HG03378 (cell line): ENCODE results near the gene NGF.

Source experiments
- ATAC-seq: cut with Tn5 transposase; IDR thresholded peaks from one replicate; pipeline ENCODE4 v1.9.1; 2021; ENCODE audit warnings: mild to moderate bottlenecking, moderate library complexity; ENCODE audit not compliant: unreplicated experiment

NGF gene

DNA sequence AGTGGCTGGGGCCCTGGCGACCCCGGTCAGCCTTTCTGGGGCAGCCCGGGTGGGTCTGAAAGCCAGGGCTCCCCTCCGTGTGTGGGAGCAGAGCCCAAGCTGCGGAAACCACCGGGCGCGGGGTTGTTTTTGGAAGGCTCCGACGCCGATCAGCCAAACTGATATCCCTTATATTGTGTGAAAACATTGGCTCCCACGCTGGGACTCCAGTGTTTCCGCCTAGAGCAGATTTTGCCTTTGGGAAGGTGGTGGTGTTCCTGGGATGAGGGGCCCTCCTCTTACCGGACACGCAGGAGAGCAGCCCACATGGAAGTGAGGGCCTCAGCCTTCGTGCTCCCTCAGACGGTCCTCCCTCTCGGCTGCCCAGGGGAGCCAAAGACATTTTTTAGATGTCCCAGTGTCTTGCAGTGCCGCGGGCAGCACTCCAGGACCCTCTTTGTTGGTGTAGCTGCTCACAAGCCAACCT is 54.3 kb downstream of the NGF start:
- no peak for ATAC-seq

DNA sequence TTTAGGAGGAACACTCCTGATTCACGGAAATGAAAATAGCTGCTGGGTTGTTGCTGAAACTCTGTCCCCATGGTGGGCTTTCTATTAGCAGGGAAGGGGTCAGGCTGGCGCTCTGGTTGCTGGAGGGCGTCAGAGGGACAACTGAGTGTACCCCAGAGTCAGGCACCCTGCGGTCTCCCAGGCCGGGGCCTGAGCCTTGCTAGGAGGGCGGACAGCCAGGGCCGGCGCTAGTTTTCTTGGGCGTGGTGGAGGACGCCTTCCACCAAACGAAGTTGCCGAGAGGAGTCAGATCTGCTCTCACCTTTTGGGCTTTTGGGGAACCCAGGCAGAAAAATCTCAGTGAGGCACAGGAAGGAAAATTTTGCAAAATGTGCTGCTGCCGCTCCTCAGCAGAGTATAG is 54.8 kb downstream of the NGF start:
- ATAC-seq: no peak

DNA sequence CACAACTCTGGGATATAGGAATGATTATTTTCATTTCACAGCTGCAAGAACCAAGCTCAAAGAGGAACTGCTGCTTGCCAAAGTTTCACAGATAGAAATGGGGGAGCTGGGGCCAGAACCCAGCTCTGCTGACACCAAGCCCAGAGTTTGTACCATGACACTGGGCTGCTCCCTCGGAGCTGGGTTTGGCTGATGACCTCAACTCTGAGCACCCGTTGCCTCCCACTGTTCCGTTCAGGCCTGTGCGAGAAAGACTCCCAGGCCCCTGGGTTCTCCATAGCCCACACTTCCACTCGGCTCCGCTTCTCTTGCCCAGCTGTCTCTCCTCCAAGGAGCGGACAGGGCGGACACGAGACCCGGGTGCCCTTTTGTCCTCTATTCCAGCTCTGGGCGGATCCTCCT is 55.2 kb downstream of the NGF start:
- ATAC-seq: no peak

DNA sequence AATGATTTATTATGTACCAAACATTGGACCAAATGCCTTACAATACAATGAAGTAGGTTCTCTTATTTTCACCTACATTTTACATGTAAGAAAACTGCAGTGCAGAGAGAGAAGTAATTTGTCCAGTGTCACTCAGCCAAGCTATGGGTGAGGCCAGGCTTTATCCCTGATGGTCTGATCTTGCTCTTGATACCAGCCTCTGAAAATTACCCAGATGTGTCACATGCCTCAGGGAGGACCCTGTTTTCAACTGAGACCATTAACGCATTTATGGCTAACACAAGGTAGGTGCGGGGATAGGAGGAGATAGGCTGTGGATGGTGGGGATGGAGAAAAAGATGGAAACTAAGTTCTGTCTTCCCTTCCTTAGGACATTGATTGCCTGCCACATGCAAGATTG is 56.9 kb downstream of the NGF start:
- no peak for ATAC-seq

DNA sequence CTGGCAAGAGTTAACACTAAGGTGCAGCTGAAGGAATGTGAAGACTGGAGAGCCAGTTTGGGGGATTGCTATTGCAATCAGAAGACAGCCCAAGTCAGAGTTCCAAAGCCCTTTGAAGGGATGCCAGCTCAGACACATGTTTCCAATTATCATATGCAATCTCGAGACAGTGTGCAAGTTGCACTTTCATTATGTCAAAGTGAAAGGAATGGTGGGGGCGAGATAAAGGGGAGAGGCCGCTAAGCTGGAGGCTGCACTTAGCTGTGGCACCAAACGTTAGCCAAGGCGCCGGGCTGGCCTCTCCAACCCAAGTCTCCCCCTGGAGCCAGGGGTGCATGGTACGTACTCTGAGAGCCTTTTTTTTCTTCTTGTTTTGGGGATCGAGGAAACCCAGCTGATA is 58.0 kb downstream of the NGF start:
- ATAC-seq: no peak

DNA sequence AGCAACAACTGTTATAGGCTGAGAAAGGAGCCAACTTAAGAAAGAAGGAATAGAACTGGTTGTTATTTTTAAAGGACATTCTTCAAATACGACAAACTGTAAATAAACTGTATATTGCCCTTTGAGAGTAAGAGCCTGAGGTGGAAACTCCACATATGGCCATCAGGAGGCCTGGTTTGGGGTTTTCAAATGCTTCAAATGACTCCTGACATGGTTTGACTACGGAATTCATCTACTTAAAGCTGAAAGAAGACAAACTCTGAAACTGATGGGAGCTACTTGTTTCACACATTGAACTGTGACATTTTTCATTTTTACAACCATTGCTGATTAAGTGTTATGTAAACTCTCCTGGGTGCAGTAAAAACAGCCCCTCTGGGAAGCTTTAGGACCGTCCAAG is 59.8 kb downstream of the NGF start:
- no peak for ATAC-seq

DNA sequence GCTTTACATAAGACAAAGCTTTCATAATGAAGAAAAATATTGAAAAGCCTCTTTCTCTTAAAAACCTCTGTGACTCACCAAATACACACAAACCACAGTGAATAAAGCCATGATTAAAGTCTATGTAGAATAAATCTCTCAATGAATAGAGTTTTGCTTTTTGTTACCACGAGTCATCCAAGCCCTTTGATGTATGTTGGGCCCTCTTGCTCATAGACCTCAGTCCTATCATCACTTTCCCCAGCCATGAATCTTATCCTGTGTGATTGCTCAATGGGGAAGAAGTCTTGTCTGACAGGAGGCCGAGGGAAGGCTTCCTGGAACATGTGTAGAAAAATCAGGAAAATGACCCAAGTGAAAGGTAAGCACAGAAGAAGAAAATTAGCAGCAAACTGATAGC is 60.8 kb downstream of the NGF start:
- no peak for ATAC-seq

DNA sequence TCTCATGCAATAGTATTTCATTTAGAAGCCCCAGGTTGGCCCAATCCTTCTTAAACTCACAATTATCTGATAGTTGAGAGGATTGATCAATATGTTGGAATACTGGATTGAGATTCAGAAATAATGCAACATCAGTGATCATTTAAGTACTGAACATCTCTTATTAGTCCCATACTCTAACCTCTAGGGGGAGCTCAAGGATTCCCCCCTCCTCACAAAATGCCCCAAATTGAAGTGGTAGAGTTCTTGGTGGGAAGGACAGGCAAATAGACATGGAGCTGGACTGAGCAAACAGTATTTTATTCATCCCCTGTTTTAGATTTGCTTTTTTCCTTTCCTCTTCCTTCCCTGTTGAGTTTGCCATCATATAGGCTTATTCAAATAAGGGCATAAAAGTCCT is 62.8 kb downstream of the NGF start:
- no peak for ATAC-seq

DNA sequence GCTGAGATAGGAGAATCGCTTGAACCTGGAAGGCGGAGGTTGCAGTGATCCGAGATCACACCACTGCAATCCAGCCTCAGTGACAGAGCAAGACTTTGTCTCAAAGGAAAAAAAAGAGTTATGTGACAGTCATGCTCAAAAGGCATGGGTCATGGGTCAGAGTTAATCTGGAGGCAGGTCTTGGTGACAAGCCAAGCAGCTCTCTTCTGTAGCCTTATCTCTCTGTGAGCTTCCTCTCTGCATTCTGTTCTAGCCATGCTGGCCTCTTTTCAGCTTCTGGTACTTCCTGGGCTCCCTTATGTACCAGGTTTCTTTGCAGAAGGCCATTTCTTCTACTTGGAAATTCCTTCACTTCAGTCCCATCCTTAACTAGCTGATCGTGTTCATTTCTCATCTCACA is 63.6 kb downstream of the NGF start:
- no peak for ATAC-seq

DNA sequence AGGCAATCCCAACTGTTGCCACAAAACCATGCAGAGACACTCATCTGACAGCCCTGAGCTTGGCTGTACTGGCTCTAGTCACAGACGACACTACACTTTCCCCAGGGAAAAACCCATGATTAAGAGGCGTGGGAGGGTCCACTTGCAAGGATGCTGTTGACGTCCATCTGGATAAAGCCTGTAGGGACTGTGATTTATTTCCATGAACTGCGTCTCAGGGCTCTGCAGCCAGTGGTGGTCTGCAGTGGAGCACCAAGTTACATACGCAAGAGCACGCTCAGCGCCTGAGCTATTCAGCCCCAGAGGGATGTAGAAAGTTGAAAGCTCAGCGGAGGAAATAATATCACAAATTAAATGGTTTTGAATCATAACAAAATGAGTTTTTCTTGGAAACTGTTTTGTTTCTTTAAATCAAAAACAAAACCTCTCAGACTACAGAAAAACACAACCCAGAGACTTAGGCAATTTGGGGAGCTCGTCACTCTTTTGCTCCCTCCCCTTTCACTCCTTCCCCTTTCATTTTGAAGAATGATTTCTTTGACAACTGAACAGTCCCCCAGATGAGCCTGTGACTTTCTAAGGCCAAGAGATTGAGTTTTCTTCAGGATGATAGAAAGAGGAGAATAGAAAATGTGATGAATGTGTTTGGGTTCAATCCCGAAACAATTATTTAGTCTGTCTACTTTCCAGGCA is 71.2 kb downstream of the NGF start:
- no peak for ATAC-seq

DNA sequence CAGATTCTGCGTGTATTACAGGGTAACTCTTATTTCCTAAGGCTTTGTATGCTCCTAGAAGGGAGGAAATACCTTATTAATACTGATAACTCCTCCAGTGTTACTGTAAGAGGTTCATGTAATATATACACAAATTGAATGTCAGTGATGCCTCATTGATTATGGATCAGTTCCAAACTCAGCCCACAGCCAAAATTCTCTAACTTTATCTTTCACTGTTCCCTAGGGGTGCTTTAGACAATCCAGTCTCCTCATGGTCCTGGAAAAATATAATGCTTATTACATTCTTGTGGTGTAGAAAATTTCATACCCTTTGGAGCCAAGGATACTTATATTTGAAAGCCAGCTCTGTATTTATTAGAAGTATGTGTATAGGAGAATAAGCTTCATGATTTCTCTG is 73.0 kb downstream of the NGF start:
- ATAC-seq: no peak

DNA sequence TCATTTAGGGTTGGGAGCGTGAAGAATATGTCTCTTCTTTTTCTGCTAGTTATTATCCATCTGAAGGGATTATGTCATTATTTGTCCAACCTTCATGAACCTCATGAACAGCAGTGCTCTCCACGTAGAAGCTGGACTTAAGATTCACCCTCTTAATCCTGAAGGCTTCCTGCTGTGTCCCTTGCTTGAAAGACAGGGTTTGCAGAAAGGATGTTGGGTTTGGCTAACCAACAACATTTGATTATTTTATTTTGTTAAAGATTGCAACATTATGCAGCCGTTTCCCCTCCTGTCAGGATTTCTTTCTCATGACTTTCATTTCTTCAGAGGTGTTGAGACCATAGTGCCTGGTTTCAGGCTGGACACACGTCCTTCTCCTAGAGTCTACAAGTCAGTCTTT is 75.2 kb downstream of the NGF start:
- no peak for ATAC-seq

DNA sequence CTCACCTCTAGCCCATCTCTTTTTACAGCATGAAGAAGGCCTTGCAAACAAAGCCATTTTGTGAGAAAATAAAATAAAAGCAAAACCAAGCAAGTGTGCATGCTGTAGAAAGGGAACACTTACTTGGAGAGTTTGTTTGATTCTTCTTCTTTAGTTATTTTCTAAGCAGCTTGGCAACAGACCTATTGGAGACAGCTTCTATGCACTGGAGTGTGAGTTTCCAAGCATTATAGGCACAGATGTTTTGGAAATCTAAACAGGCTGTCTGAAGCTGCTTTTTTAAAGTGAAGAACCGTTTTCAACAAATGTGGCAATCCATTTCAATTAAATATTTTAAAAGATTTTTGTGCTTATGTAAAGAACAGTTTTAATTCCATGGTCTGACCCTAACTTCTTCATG is 76.6 kb downstream of the NGF start:
- no peak for ATAC-seq

DNA sequence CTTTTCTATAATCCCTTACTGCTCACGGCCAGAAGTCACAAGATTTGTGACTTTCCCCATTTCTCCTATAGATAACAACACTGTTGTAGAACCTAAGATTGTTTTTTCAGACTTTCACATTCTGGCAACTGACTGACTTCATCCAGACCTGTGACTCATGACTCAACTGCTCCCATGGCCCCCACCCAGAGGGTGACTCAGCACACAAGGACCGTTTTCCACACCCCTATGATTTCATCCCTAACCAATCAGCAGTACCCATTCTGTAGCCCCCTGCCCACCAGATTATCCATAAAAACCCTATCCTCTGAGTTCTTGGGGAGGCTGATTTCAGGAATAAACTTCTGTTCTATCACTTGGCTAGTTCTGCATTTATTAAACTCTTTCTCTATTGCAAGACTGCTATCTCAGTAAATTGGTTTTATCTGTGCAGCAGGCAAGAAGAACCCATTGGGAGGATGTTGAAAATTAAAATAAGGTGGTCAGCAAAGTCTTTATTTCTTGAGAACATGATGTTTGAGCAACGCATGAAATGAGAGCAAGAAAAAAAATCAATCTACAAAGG is 79.7 kb downstream of the NGF start:
- ATAC-seq: no peak

DNA sequence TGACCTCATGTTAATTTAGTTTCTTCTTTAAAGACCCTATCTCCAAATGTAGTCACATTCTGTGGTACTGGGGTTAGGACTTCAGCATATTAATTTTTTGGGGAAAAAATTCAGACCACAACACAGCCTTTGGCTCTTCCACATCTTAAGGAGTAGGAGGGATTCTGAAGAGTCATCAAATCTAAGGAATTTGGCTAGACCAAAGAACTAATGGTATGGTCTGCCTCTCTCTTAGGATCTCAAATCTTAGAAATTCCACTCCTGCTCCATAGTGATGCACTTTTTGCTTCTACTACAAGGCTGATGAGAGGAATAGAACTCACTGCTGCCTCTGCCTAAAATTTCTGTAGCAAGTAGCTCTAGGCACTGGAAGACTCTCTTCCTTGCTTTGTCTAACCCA is 80.5 kb downstream of the NGF start:
- no peak for ATAC-seq

DNA sequence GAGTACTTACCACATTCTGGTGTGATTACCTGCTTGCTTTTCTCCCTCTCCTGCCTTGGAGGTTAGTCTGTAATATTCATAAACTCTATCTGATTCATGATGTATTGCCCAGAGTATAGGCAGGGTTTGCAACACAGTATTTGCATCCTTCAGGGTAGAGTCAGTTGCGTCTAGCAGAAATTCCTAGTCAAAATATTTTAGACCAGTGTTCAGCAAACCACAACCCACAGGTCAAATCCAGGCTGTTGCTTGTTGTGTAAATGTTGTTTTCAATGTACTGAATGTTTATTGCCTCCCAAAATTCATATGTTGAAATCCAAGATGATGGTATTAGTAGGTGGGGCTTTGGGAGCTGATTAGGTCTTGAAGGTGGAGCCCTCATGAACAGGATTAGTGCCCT is 82.9 kb downstream of the NGF start:
- ATAC-seq: no peak

DNA sequence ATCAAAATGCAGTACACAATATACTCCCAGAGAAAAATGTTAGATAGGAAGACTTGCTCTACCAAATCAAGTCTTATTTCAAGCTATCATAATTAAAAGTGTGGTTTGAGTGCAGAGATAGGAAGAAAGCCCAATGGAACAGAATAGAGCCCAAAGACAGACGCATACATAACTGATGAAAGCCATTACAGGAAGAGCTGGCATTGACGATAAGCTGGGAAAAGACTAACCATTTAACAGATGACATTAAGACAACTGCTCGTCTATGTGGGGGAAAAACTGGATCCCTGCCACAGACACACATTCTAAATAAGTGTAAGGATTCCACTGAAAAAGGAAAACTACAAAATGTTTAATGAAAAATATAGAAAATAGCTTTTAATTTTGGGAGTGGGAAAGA is 85.5 kb downstream of the NGF start:
- no peak for ATAC-seq

DNA sequence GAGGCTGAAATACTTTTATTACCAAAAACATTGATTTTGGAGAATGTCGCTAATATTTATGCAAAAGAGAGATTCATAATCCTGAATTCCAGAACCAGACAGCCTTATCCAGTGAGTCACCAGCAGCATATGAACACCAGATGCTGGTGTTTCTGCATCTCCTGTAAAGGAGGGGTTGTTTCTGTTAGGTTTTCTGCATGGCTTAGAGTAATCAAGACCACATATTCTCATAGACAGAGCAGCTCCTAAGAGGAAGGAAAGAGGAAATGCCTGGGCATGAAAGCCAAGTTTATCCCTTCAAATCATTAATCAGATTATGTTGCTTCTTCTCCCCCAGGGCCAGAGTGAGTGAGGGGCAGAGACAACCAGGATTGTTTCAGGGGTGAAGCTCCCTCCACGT is 86.2 kb downstream of the NGF start:
- ATAC-seq: no peak

DNA sequence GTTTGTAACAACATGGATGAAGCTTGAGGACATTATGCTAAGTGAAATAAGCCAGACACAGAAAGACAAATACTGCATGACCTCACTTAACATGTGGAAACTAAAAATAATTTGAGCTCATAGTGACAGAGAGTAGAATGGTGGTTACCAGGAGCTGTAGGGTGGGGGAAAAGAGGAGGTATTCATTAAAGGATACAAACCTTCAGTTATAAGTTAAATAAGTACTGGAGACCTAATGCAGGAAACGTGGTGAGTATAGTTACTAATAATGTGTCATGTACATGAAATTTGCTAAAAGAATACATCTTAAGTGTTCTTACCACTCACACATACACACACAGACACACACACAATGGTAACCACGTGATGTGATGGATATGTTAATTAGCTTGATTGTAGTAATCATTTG is 86.7 kb downstream of the NGF start:
- ATAC-seq: no peak

DNA sequence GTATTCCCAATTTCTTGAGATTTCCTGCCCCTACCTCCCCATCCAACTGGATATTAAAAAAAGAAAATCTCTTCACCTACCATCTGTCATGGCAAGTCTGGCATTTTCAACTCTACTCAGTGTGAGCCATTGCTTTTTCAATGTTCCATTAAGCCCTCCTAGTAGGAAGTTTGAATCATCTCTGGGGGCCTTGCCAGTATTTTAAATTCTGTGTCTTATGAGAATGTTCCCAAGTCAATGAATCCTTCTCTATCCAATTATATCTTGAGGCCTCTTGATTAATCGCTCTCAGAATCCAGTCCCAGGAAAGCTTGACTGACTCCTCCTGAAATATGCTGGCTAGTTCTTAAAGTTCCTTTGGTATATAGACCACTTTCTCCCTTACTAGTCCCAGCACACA is 91.5 kb downstream of the NGF start:
- no peak for ATAC-seq

DNA sequence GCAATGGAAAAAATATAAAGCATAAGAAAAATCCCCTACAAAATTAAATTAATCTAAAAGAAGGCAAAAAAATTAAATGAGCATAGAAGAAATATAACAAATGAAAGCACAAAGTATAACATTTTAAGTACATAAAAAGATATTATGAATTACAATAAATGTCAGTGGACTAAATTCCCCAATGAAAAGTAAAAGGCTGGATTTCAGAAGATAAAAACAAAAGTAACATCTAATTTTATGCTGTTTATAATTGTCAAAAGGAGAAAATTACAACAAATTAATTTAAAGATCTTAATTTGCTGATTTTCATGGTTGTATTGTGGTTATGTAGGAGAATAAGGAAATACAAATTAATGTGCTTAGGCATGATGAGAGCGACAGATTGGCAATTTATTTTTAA is 92.8 kb downstream of the NGF start:
- ATAC-seq: no peak

DNA sequence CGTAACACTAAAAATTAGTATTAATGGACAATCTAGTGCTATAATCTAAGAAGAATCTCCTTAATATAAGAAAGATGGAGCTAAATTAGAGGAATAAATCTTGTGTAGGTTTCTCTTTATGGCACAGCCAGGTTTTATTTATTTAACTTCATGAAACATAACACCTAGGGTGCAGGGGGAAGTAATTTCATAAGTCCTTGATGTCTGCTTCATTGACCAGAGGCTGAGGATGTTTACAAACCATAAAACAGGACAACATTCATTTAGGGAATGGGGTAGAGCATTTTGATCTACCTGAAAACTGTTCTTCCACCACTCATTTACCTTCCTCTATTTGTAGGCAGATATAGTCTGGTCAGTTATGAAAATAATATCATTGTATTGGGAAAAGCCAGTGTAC is 95.5 kb downstream of the NGF start:
- ATAC-seq: no peak

DNA sequence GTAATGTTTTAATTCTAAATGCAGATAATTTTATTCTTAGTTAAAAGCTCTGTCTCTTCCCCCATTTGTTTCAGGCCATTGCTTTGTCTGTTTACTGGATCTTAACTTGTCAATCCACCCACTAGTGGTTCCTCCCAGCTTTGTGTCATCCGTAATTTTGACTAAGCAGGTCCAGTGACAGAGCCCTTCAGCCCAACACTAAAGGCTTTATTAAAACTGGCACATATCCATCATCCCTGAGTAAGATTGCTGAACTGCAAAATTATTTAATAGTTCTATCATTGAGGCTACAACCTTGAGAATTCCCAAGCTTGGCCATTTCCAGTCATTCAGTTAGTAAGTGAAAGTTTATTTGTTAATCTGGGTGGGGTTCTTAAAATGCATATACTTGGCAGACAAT is 96.7 kb downstream of the NGF start:
- no peak for ATAC-seq
